DOHH2 (cell line): ENCODE measurements around the gene FAM53B.

Experiments
- EZH2phosphoT487 ChIP-seq: fragments of 200-600 bp; sonication (generic); IDR thresholded peaks from 2 replicates; pipeline ENCODE4 v1.6.1; 2017; ENCODE audit warnings: borderline replicate concordance, mild to moderate bottlenecking, antibody characterized with exemption, low read length, moderate library complexity, mixed read lengths
- TF ChIP-seq, protein P1 (sequence below): fragments of 200-600 bp; sonication (generic); IDR thresholded peaks from one replicate; pipeline ENCODE4 v1.5.1; 2014; ENCODE audit warnings: antibody characterized with exemption, mild to moderate bottlenecking, low read depth, low read length; ENCODE audit not compliant: poor library complexity, severe bottlenecking

- TF ChIP-seq EZH2phosphoT487 = no peak
- TF ChIP-seq, protein P1, sequence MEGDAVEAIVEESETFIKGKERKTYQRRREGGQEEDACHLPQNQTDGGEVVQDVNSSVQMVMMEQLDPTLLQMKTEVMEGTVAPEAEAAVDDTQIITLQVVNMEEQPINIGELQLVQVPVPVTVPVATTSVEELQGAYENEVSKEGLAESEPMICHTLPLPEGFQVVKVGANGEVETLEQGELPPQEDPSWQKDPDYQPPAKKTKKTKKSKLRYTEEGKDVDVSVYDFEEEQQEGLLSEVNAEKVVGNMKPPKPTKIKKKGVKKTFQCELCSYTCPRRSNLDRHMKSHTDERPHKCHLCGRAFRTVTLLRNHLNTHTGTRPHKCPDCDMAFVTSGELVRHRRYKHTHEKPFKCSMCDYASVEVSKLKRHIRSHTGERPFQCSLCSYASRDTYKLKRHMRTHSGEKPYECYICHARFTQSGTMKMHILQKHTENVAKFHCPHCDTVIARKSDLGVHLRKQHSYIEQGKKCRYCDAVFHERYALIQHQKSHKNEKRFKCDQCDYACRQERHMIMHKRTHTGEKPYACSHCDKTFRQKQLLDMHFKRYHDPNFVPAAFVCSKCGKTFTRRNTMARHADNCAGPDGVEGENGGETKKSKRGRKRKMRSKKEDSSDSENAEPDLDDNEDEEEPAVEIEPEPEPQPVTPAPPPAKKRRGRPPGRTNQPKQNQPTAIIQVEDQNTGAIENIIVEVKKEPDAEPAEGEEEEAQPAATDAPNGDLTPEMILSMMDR = peak; percentile 61
Measured at GRCh38 chr10:124745673-124746072, 1.5 kb upstream of the FAM53B start.
